Measurements from ENCODE around the gene FEM1A. TPM values are rescaled to one million over a fixed set of nuclear protein-coding genes. Genes with fewer than 3 reads are reported as not detected.

FEM1A gene
- total and polyA plus RNA-seq, 2 of the 8 experiments (the other 6 are each of a cell fraction or from before 2014, with no cell fraction given) = 6.7 to 16.1 TPM

DNA sequence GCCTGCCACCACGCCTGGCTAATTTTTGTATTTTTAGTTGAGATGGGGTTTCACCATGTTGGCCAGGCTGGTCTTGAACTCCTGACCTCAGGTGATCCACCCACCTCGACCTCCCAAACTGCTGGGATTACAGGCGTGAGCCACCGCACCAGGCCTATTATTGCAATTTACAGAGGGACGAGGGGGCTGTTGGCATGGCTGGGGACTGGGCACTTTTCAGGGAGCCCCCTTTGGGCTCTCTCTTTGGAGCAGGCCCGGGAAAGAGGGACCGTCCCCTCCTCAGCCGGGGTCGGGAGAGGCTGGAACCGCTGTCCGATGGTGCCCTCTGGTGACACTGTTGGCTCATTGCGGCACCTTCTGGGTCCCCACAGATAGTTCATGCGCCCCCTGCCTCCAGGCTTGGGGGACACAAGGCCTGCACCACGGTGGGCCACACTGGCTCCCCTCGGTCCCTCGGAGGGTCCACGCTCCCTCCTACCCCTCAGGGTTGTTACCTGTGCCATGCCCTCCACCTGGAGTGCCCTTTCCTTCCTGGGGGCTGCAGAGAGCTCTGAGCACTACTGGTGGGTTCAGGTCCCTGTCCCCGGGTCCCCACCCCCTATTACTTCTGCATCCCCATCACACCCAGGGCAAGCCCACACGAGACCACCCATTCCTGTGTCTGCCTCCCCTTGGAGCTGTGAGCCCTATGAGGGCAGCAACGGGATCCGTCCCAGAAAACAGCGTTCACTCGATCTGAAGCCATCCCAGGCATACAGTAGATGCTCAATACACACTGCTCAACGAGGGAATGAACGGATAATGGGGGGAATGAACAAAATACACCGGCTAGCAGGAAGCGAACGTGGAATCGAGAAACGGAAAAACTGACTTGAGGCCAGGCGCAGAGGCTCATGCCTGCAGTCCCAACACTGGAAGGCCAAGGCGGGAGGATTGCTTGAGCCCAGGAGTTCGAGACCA, 12.5 kb downstream of the FEM1A start:
- FAIRE-seq (peak; percentile 73), DNase-seq (ENCODE audit: low read depth in 1 of 2, low spot score in 2 of 2) (peak; percentile 57 to 95)
- Histone ChIP-seq H3K9ac (replicated peaks in 1 of 4; ENCODE audit: extremely low read depth in 1 of 4, low read depth in 3 of 4, low read length in 3 of 4) (no peak overlapping the region), H2BK5ac (ENCODE audit: low read depth, low read length) (no peak overlapping the region), H3K27me3 (replicated peaks in 1 of 4; ENCODE audit: control insufficient read depth in 3 of 4, extremely low read depth in 1 of 4, insufficient read depth in 3 of 4, low read length in 3 of 4) (no peaks in the 10 kb centered on the region), H3K4me2 (ENCODE audit: insufficient read depth in 1 of 2, low read depth in 2 of 2, low read length in 2 of 2) (no peak overlapping the region), H3K56ac (replicated peaks; ENCODE audit: insufficient read length, low read depth, low read length) (no peak overlapping the region), H2BK120ac (replicated peaks; ENCODE audit: low read depth, low read length) (no peak overlapping the region), H2BK12ac (ENCODE audit: low read depth, low read length) (no peak overlapping the region), H3K23me2 (ENCODE audit: low read depth, low read length) (no peaks in the 10 kb centered on the region), H3K4me1 (replicated peaks in 1 of 4; ENCODE audit: control insufficient read depth in 3 of 4, insufficient read depth in 4 of 4, low read length in 3 of 4) (no peaks in the 10 kb centered on the region), H3K23ac (ENCODE audit: insufficient read length) (no peak overlapping the region), H2BK20ac (ENCODE audit: low read length) (no peak overlapping the region), H4K8ac (ENCODE audit: extremely low read depth, insufficient read depth, low read length) (no peak overlapping the region), H3K79me1 (ENCODE audit: low read depth, low read length) (no peaks in the 10 kb centered on the region), H3K27ac (ENCODE audit: low read depth, low read length) (no peak overlapping the region), H3K14ac (ENCODE audit: insufficient read length) (no peak overlapping the region), H4K20me1 (replicated peaks in 1 of 2; ENCODE audit: control insufficient read depth in 1 of 2, insufficient read depth in 2 of 2, low read length in 2 of 2) (no peaks in the 10 kb centered on the region), H4K91ac (replicated peaks; ENCODE audit: insufficient read length, low read length) (no peak overlapping the region), H2AK5ac (ENCODE audit: low read depth, low read length) (no peak overlapping the region), H3K18ac (ENCODE audit: extremely low read depth, low read length) (no peak overlapping the region), H3K9me3 (ENCODE audit: insufficient read depth in 2 of 2, low read depth in 1 of 2, low read length in 1 of 2) (no peaks in the 10 kb centered on the region), H4K5ac (ENCODE audit: insufficient read length, low read depth, low read length) (no peak overlapping the region), H3K4ac (replicated peaks; ENCODE audit: insufficient read length, low read depth, low read length) (no peak overlapping the region), H3K4me3 (ENCODE audit: extremely low read depth in 1 of 4, insufficient read depth in 2 of 4, low read depth in 3 of 4, low read length in 4 of 4) (no peak overlapping the region), H3K79me2 (ENCODE audit: control insufficient read depth in 1 of 2, insufficient read depth in 2 of 2, low read length in 2 of 2) (no peaks in the 10 kb centered on the region), H2BK15ac (ENCODE audit: low read length) (0 out of 2 replicates have a peak overlapping the region, but pooled peaks have one; percentile 53), H3K36me3 (ENCODE audit: control insufficient read depth in 2 of 4, insufficient read depth in 4 of 4, low read length in 3 of 4) (no peaks in the 10 kb centered on the region), H2AFZ (ENCODE audit: low read length) (no peak overlapping the region; the same call in 1 of the 2 replicates)
- POLR2A ChIA-PET (ENCODE audit: partially characterized antibody) = interaction anchor here (0.9 kb wide), 1 partner anchor 13 kb away, joined by 3 read pairs; the partner anchor contains the start of gene FEM1A
- CTCF ChIA-PET (ENCODE audit: partially characterized antibody) = interaction anchor here (0.7 to 9.2 kb wide), 27 partner anchors 9 to 187 kb away, joined by 3 to 100 read pairs (median 4); partner anchors contain the start of gene FEM1A
- 48% methylated on average over 30 of the region's 33 CpGs; no CpG with 5 or more reads in 1 of the 2 experiments for WGBS, 2 experiments (ENCODE audit: extremely low coverage in 1 of 2, insufficient coverage in 1 of 2, insufficient read length in 1 of 2, insufficient replicate concordance in 2 of 2, low coverage in 1 of 2, low lambda C conversion rate in 2 of 2, missing lambda C conversion rate in 1 of 2)
- TF ChIP-seq EZH2 (IDR thresholded peaks at IDR 0.05; ENCODE audit: low read depth, low read length, severe bottlenecking) = no peak
- TF ChIP-seq, protein P1, sequence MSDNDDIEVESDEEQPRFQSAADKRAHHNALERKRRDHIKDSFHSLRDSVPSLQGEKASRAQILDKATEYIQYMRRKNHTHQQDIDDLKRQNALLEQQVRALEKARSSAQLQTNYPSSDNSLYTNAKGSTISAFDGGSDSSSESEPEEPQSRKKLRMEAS (IDR thresholded peaks at IDR 0.05) = 0 out of 2 replicates have a peak, but pooled peaks have one; percentile 27
- TF ChIP-seq GTF2F1 (IDR thresholded peaks at IDR 0.05; ENCODE audit: borderline replicate concordance, low read depth, low read length) = no peak
- TF ChIP-seq CHD2 (IDR thresholded peaks at IDR 0.05; ENCODE audit: low read length) = no peak
- TF ChIP-seq SIX5 (IDR thresholded peaks at IDR 0.05; ENCODE audit: low read depth, low read length) = no peak
- no peak for TF ChIP-seq RXRA (IDR thresholded peaks at IDR 0.05; ENCODE audit: insufficient read depth, low read depth, low read length)
- no peak for TF ChIP-seq TEAD4 (IDR thresholded peaks at IDR 0.05; ENCODE audit: low read depth, low read length)
- TF ChIP-seq CBX8 (IDR thresholded peaks at IDR 0.05; ENCODE audit: borderline replicate concordance, low read depth, low read length) = no peak
- no peak for TF ChIP-seq POLR2AphosphoS5 (IDR thresholded peaks at IDR 0.05; ENCODE audit: low read depth, low read length)
- no peak for TF ChIP-seq POU5F1 (IDR thresholded peaks at IDR 0.05; ENCODE audit: low read depth, low read length)

Data from H1 (cell line).